Activated CD8-positive, alpha-beta memory T cell treated with anti-CD3 and anti-CD28 coated beads for 36 hours (primary cell): ENCODE measurements around the gene BCL7A. TPM values are rescaled to one million over a fixed set of nuclear protein-coding genes. Genes with fewer than 3 reads are reported as not detected.

Experiments used
- CTCF ChIA-PET: fragments of 350-600 bp; sonication (Branson Sonifier 250); formaldehyde crosslinking; loops from one replicate; lab custom pipeline; 2021; ENCODE audit warnings: antibody characterized with exemption; lab: Charles Lee
- POLR2A ChIA-PET: fragments of 350-600 bp; sonication (Branson Sonifier 250); formaldehyde crosslinking; loops from one replicate; lab custom pipeline; 2021; ENCODE audit warnings: antibody characterized with exemption; lab: Charles Lee
- total RNA-seq, 2 experiments: library from RNA; stranded (reverse); gene quantifications; one replicate each; pipeline ENCODE4 v1.2.3, GENCODE V29; 2021

The BCL7A gene
- total RNA-seq, 2 experiments from 2014 or later: 3.7 to 4.0 TPM

DNA sequence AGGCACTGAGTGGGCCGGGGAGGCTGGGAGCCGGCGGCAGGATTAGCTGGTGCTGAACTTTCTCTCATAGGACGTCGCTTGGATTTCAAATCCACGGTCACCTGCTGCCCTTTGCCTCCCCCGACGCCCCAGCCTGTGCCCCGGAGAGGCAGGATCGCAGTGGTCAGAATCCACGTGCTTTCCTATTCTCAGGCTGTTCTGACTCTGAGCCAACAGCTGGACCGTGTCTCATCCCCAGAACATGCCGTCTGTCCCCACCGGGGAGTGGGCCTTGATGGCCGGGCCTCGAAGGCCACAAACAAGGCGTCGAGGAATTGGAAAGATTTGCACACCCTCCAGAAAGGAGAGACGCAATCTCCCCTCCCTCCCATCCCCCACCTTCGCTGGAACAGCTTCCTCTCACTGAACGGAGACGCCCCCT is 38.4 kb downstream of the BCL7A start:
- CTCF ChIA-PET: interaction anchor here (1.1 kb wide), 1 partner anchor 28 kb away, joined by 3 read pairs; no protein-coding TSS in a partner anchor

DNA sequence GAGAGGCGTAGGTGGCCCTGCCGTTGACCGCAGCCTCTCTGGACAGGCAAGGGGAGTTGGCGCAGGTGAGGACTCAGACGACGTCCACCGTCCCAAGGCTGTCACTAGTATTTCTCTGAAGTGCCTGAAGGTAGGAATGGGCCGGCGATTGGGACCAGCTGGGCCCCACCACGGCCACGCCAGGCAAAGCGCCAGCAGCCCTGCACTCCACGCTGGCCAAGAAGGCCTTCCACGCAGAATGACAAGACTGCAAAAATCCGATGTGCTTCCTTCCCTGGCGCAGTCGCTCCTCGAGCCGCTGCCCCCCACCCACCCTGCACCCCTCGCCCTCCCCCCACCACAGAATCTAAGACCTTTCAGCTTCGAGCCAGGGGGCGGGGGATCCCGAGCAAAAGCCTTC is 39.6 kb downstream of the BCL7A start:
- ChIA-PET POLR2A (no interaction called here), CTCF (no interaction called here)

More for the DNA sequence above, 38.4 kb downstream of the BCL7A start:
- POLR2A ChIA-PET: no interaction called here

DNA sequence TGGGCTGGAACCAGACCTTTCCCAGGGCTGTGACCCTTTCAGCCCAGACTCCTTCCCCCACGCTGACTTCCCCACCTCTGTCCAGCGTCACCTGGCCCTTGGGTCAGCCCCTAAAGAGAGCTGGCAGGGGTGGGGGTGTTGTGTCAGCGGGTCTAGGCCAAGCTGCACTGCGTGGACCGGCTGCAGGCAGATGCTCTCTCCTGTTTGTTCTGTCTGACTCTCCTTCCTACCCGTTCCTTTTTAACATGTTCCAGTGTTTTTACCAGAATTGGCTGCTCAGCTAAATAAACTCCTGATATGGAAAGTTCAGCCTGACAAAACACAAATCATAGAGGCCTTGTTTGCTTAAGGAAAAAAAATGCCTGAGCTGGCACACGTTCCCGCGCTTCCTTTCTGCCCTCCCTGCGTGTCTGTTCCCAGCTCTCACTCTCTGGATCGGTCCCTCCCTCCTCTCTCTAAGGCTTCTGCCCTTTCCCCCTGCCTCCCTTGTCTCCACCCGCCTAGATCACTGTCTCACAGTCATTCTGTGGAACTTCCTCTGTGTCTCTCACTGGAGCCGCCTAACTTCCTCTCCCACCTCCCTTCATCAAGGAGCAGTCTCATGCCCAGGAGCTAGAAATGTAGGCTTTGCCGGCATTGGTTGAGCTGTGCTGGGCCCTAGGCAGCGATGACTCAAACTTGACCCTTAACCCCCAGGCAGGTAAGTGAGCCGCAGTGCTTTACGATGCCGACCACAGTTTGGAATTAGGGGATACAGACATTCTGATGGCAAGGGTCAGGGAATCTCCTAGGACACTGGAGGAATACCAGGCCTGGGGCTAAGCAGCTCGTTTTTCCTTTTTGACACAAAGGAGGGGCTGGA is 41.4 kb downstream of the BCL7A start:
- CTCF ChIA-PET: interaction anchor here (0.5 to 1.8 kb wide), 3 partner anchors 9 to 17 kb away, joined by 3 to 7 read pairs (median 3); no protein-coding TSS in a partner anchor
- POLR2A ChIA-PET: no interaction called here

DNA sequence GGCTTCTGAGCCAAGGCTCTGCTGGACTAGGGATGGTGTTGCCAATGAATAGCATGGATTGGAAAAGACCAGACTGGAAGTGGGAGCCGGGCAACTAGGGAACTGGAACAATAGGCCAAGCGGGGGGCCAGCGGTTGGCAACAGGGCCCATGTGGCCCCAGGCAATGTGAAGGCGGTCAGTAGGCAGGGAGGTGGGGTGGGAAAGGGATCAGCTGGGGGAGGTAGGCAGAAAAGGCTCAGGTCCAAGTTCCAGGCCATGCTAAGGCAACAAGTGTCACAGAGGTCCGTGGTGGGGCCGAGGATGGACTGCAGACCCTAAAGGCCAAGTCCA is 42.0 kb downstream of the BCL7A start:
- POLR2A ChIA-PET: no interaction called here
- CTCF ChIA-PET: interaction anchor here (0.5 to 1.8 kb wide), 3 partner anchors 9 to 17 kb away, joined by 3 to 7 read pairs (median 3); no protein-coding TSS in a partner anchor

DNA sequence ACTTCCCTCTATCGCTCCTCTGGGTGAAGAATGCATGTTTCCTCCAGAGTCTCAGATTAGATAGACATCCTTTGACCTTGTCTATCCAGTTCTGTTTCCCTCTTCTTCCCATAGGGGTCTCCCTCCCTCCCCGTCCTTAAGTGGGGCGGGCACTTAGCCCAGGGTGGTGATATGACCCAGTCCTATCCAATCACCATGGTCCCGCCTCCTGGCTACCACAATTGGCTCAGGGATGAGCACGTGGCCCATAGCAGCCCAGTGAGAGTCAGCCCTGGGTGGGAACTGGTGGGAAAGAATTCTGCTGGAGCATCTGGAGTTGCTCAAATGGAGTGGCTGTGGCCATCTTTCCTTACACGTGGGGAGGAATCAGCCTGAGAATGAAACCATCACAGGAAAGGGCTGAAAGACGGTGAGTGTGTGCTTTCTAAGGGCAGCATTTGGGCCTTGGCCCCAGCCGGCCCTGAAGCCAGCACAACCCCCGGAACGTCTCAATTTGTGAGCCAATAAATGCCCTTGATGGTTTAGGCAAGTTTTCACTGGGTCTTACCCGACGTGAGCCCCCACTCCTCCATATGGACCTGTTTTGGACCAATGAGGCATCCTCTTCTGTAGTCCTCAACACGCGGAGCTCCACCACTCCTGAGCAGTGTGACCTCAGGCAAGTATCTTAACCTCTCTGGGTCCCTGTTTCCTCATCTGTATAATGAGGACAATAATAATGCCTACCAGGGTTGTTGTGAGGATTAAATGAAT is 42.5 kb downstream of the BCL7A start:
- ChIA-PET POLR2A (no interaction called here), CTCF (interaction anchor here (0.5 to 1.8 kb wide), 5 partner anchors 9 to 59 kb away, joined by 3 to 7 read pairs (median 4); no protein-coding TSS in a partner anchor)

DNA sequence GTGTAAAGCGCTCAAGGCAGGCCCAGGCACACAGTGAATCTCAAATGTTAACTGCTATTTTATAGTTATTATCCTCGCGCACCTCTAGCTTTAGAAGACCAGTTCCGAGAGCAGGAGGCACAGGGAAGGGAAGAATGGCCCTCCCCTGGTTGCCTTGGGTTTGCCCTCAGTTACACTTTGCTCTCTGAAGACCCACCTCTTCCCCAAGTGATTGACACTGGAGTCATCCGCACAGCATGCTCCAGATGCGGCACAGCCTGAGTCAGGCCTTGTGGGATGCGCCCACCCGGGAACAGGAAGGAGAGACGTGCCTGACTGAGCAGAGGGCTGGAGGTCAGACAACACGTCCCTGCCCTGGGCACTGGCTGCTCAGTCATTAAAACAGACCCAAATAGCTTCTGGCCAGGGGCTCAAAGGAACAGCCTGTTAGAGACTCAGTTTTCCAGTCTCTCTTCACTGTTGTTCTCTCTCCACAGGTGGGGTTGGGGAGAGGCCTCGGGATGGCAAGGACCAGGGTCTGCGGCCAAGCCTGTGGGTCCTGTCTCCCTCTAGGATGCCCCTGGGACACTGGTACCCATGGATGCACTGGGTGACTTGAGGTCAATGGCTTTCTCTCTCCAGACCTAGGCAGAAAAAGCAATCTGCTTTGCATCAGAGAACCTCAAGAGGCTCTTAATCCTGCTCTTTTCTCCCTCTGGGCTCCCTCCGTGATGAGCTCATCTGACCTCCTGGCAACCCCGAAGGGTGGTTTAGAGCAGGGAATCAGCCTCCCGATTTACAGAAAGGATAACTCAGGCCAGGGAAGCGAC is 43.3 kb downstream of the BCL7A start:
- ChIA-PET POLR2A (no interaction called here), CTCF (interaction anchor here (0.6 to 1.4 kb wide), 3 partner anchors 10 to 129 kb away, joined by 3 to 5 read pairs (median 4); no protein-coding TSS in a partner anchor)

DNA sequence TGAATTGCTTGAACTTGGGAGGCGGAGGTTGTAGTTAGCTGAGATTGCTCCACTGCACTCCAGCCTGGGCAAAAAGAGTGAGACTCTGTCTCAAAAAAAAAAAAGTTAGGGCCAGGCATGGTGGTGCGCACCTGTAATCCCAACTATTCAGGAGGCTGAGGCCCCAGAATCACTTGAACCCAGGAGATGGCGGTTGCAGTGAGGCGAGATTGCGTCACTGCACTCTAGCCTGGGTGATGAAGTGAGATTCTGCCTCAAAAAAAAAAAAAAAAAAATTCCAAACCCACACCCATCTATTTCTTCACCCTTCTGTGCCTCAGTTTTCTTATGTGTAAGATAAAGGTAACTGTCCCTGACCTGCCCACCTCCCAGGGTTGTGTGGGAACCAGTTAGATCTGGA is 45.9 kb downstream of the BCL7A start:
- CTCF ChIA-PET: interaction anchor here (0.7 to 2.1 kb wide), 5 partner anchors 13 to 511 kb away, joined by 3 to 7 read pairs (median 4); no protein-coding TSS in a partner anchor
- POLR2A ChIA-PET: no interaction called here

DNA sequence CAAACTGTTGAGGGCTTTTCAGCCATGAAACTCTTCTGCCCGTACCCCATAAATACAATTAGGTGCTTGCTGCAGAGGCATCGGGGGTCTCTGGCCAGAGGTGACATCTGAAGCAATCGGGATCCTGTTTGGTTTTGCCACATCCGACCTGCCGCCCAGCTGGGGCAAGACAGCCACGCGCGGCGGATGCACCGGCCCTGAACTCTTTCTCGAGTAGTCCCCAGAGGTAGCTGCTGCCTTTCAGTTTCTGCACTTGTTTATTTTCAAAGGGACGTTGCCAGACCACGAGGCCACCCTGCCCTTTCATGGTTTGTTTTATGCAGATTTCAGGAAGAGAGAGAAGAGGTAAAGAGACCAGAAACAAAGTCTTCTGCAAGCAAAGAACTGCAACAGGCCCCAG is 46.3 kb downstream of the BCL7A start:
- POLR2A ChIA-PET: no interaction called here
- CTCF ChIA-PET: interaction anchor here (0.6 to 2.1 kb wide), 8 partner anchors 13 to 511 kb away, joined by 3 to 7 read pairs (median 4); no protein-coding TSS in a partner anchor

DNA sequence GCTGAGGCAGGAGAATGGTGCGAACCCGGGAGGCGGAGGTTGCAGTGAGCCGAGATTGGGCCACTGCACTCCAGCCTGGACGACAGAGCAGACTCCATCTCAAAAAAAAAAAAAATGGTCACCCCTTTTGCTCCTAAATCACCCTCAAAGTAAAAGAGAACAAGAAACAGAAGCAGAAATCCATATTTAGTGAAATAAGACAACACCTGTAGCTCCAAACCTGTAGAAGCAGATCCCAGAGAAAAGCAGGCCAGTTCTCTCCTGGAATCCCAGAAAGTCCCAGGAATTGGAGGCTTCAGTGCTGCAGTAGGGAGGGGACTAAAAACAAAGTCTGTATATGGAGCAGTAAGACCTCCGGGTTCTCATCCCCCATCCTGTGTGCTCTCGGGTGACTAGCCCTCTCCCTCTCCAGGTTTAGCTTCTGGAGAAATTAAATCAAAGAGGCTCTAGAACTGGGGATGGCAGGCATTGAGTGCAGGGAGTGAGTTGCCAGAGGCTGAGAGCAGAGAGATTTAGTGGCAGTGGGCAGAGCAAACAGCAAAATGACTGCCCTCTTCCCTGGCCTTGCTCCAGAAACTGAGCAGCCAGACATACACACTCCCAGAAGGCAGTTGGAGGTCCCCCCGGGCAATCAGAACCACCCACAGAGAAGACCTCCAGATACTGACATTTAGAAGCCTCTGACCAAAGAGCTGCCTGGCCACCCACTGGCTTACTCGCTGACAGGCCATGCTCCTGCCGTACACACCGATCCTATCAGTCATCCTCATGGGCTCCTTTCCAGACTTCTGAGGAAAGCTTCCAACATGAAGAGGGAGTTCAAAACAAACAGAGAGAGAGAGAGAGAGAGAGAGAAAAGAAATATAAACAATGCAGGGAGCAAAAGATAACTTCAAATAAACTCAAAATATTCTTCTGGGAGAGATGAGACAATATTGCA is 50.6 kb downstream of the BCL7A start:
- POLR2A ChIA-PET: interaction anchor here (0.6 kb wide), 1 partner anchor 814 kb away, joined by 5 read pairs; no protein-coding TSS in a partner anchor
- CTCF ChIA-PET: interaction anchor here (0.9 to 1.1 kb wide), 2 partner anchors 19 to 34 kb away, joined by 3 to 5 read pairs; no protein-coding TSS in a partner anchor

DNA sequence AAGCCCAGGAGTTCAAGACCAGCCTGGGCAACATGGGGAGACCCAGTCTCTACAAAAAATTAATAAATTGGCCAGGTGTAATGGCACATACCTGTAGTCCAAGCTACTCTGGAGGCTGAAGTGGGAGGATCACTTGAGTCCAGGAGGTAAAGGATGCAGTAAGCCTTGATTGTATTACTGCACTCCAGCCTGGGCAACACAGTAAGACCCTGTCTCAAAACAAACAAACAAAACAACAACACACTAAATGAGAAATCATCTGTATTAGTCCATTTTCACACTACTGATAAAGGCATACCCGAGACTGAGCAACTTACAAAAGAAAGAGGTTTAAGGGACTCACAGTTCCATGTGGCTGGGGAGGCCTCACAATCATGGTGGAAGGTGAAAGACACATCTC is 52.1 kb downstream of the BCL7A start:
- ChIA-PET POLR2A (interaction anchor here (0.6 kb wide), 1 partner anchor 527 kb away, joined by 4 read pairs; no protein-coding TSS in a partner anchor), CTCF (no interaction called here)

DNA sequence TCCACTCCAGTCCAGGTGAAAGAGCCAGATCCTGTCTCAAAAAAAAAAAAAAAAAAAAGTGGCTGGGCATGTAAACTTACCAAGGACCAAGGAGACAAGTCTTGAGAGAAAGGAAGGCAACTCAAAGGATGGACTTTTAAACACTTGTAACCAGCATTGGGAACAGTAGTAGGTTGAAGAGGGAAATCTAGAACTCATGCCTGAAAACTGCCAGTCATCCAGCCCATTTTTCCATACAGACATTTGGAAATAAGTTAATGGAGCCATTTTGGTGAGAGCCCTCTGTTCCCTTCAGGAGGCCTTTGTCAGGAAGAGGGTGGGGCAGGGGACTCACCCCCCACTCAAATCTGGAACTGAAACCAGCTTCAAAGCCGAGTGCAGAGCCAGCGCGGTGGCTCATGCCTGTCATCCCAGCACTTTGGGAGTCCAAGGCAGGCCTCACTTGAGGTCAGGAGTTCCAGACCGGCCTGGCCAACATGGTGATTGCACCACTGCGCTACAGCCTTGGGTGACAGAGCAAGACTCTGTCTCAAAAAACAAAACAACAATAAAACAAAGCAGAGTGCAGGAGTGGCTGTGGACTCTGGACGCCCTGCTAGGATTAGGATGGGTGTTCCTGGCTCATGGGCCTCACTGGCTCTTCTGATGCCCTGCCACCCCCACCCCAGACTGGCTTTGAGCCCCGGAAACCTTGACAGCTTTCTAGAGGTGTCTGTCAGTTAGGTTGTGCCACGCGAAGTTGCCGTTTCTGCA is 55.2 kb downstream of the BCL7A start:
- ChIA-PET POLR2A (no interaction called here), CTCF (interaction anchor here (1.0 to 1.6 kb wide), 2 partner anchors 11 to 46 kb away, joined by 3 to 6 read pairs; no protein-coding TSS in a partner anchor)

DNA sequence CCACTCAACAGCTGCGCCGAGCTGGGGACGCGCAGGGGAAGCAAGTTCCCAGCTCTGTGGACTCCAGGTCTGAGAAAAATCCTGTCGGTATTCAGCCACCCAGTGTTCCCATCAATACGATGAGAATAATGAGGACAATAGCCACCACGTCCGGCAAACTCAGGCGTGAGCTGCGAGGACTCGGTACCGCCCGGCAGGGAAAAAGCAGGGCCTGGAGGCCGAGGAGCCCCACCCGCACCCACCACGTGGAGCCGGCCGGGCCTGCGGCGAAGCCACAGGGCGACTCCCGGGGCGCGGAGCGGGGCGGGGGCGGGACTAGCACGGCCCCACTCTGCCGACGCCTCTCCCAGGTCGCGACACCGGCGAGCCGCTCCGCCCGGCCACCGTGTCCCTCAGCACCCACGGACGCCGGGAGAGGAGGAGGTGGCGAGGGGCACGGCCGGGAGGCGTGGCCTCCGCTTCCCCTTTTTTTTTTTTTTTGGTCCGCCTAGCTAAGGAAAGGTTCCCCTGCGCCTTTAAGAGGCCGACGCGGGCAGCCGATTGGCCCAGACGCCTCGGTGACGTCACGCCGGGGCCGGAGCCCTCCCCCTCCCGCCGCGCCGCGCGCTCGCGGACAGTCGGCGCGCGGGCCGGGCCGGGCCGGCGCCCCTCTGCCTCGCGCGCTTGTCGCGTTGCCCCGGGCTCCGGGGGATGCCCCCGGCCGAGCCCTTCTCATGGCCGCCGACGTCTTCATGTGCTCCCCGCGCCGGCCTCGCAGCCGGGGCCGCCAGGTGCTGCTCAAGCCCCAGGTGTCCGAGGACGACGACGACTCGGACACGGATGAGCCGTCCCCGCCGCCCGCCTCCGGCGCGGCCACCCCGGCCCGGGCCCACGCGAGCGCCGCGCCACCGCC is 56.7 kb downstream of the BCL7A start, which contains the start of gene MLXIP:
Gene MLXIP (plus strand): TSS at position 616 of the 892 bp plus-strand sequence. CDS start 98 bp downstream, at position 714.
- ChIA-PET POLR2A (interaction anchor here (0.5 to 1.9 kb wide), 7 partner anchors 9 to 755 kb away, joined by 3 to 8 read pairs (median 3); no protein-coding TSS in a partner anchor), CTCF (interaction anchor here (0.6 to 1.6 kb wide), 3 partner anchors 45 to 112 kb away, joined by 3 to 6 read pairs (median 6); no protein-coding TSS in a partner anchor)

DNA sequence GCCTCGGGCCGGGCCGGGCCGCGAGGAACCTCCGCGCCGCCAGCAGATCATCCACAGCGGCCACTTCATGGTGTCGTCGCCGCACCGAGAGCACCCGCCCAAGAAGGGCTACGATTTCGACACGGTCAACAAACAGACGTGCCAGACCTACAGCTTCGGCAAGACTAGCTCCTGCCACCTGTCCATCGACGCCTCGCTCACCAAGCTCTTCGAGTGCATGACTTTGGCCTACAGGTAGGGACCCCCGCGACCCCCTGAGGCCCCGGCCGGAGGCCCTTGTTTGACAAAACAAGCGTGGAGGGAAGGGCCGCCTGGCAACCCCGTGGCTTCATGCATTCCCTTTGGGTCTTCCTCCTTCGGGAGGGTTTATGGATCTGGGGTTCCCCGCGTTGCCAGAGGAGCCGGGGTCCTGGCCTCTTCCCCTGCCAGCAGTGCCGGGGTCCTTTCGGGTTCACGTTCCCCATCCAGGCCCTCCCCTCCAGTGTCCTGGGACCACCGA is 57.4 kb downstream of the BCL7A start:
- CTCF ChIA-PET: no interaction called here
- POLR2A ChIA-PET: interaction anchor here (0.5 to 1.9 kb wide), 6 partner anchors 9 to 754 kb away, joined by 3 to 8 read pairs (median 3); no protein-coding TSS in a partner anchor

DNA sequence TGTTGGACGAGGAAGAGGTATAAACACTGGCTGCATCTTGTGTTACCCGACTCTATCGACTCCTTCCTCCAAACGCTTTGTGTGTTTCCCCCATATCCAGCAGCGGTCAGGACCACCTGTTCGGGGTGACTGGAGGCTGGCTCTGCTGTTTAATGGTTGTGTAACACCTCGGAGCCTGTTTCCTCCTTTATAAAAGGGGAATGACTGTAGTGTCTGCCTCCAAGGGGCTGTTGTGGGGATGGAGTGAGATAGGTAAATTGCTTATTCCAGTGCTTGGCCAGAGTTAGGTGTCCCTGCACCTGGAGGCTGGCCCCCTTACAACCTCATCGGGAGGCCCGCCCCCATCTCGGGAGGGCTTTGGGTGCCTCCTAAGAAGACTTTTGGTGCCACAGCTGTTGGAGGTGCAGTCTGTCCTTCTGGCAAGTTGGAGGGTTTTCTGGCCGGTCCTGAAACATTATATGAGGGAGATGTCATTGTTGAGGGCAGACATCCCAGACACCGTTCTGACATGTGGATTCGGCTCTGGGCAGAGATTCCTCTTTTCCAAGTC is 57.9 kb downstream of the BCL7A start:
- POLR2A ChIA-PET: interaction anchor here (0.7 to 1.9 kb wide), 2 partner anchors 8 to 26 kb away, joined by 3 to 8 read pairs; no protein-coding TSS in a partner anchor
- CTCF ChIA-PET: interaction anchor here (2.6 to 3.8 kb wide), 2 partner anchors 29 to 43 kb away, joined by 13 to 14 read pairs; no protein-coding TSS in a partner anchor
